ENCODE measurements around the gene DNAJB13. TPM values are rescaled to one million over a fixed set of nuclear protein-coding genes. Genes with fewer than 3 reads are reported as not detected.

DNAJB13 gene
- total RNA-seq, 1 experiment from 2014 or later, result 0.29 TPM

DNA sequence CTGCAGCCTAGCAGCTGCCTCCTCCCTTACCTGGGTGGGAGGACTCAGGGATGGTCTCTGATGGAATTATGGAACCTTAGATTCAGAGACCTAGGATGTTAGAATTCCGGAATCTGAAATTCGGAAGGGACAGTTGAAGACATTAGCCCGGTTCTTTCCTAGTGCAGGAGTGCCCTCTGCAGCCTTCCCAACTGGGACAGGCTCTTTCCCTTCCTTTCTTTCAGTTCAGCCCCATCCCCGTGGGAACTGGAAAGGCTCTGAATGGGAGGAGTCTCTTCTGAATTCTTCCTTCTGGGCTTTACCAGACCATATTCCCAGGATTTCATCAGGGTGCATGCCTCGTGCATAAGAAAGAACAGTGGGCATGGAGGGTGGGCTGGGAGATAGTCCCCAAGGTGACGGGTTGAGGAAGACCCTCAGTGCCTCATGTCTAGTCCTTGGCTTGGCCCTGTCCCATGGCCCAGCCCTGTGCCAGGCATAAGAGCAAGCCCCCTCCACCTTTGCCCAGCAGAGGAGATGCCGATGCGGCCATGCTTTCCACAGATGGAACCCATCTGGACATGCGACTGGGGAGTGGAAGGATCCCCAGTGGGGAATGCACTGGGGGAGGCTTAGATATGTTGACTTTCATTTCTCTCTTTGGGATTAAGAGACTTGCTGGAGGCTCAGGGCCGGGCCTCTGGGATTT is 14.4 kb downstream of the DNAJB13 start:
- Histone ChIP-seq H3K9ac (ENCODE audit: low read length) (no peak overlapping the region), H3K9me3 (ENCODE audit: low read length) (no peaks in the 10 kb centered on the region), H3K27me3 (ENCODE audit: low read length) (no peaks in the 10 kb centered on the region), H2AFZ (ENCODE audit: low read length) (peak overlapping the region; percentile 65), H3K4me3 (ENCODE audit: low read length) (peak overlapping the region; percentile 60), H3K27ac (ENCODE audit: low read length) (no peak overlapping the region), H4K20me1 (ENCODE audit: low read length) (no peaks in the 10 kb centered on the region), H3K36me3 (ENCODE audit: low read depth, low read length) (no peaks in the 10 kb centered on the region), H3K4me1 (ENCODE audit: insufficient read depth, low read length) (peaks cover 7% of the 10 kb centered on the region), H3K4me2 (ENCODE audit: low read length) (peak overlapping the region; percentile 80), H3K9me2 (replicated peaks; ENCODE audit: low read length) (no peaks in the 10 kb centered on the region), H3K79me2 (ENCODE audit: low read length) (no peaks in the 10 kb centered on the region), H3F3A (ENCODE audit: low read length, unreplicated experiment) (no peaks in the 10 kb centered on the region)
- ATAC-seq (peak; percentile 65), DNase-seq (peak; percentile 58)
- intact Hi-C loops (cut with micrococcal nuclease), result loop anchor here (10.0 kb wide), 1 partner anchor 480 kb away; no protein-coding TSS in a partner anchor
- CTCF ChIA-PET, result interaction anchor here (0.5 kb wide), 1 partner anchor 62 kb away, joined by 4 read pairs; no protein-coding TSS in a partner anchor
- TF ChIP-seq, protein P1, sequence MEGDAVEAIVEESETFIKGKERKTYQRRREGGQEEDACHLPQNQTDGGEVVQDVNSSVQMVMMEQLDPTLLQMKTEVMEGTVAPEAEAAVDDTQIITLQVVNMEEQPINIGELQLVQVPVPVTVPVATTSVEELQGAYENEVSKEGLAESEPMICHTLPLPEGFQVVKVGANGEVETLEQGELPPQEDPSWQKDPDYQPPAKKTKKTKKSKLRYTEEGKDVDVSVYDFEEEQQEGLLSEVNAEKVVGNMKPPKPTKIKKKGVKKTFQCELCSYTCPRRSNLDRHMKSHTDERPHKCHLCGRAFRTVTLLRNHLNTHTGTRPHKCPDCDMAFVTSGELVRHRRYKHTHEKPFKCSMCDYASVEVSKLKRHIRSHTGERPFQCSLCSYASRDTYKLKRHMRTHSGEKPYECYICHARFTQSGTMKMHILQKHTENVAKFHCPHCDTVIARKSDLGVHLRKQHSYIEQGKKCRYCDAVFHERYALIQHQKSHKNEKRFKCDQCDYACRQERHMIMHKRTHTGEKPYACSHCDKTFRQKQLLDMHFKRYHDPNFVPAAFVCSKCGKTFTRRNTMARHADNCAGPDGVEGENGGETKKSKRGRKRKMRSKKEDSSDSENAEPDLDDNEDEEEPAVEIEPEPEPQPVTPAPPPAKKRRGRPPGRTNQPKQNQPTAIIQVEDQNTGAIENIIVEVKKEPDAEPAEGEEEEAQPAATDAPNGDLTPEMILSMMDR (conservative IDR thresholded peaks at IDR 0.05; ENCODE audit: low read depth, low read length), result peak; percentile 42; the same call in 1 of the 2 replicates
- no peak for TF ChIP-seq EZH2 (IDR thresholded peaks at IDR 0.05; ENCODE audit: low read length, unreplicated experiment)
- BruUV-seq (replicated peaks), result no TSS peak
- POLR2A ChIA-PET (ENCODE audit: unreplicated experiment), result no interaction called here

DNA sequence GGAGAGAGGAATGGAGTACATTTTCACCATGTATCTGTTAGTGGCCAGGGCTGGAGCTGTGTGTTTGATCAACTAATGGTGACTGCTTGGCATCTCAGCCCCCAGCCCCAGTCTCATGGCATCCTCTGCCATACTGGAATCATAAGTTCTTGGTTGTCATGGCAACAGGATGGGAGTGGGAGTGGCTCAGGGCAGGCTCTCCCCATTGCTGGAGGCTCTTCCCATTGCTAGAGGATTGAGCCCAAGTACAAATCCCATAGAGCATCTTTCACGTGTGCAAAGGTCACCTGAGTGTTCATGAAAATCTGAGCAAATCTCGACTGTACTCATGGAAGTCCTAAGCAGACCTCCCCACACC is 14.9 kb downstream of the DNAJB13 start:
- ChIA-PET CTCF (no interaction called here), POLR2A (ENCODE audit: unreplicated experiment) (no interaction called here)
- BruUV-seq (replicated peaks), result no TSS peak
- Histone ChIP-seq H3K9me2 (replicated peaks; ENCODE audit: low read length) (no peaks in the 10 kb centered on the region), H3K79me2 (ENCODE audit: low read length) (no peaks in the 10 kb centered on the region), H3K36me3 (ENCODE audit: low read depth, low read length) (no peaks in the 10 kb centered on the region), H4K20me1 (ENCODE audit: low read length) (no peaks in the 10 kb centered on the region), H3K27me3 (ENCODE audit: low read length) (no peaks in the 10 kb centered on the region), H3F3A (ENCODE audit: low read length, unreplicated experiment) (no peaks in the 10 kb centered on the region), H3K4me1 (ENCODE audit: insufficient read depth, low read length) (peaks cover 7% of the 10 kb centered on the region), H3K4me3 (ENCODE audit: low read length) (no peak overlapping the region), H3K9ac (ENCODE audit: low read length) (no peak overlapping the region), H3K9me3 (ENCODE audit: low read length) (no peaks in the 10 kb centered on the region), H3K4me2 (ENCODE audit: low read length) (no peak overlapping the region), H2AFZ (ENCODE audit: low read length) (no peak overlapping the region), H3K27ac (ENCODE audit: low read length) (no peak overlapping the region)
- ATAC-seq (no peak), DNase-seq (no peak)
- intact Hi-C loops (cut with micrococcal nuclease), result loop anchor here (10.0 kb wide), 1 partner anchor 479 kb away; no protein-coding TSS in a partner anchor
- TF ChIP-seq EZH2 (IDR thresholded peaks at IDR 0.05; ENCODE audit: low read length, unreplicated experiment) (no peak), EZH2phosphoT487 (IDR thresholded peaks at IDR 0.05; ENCODE audit: borderline replicate concordance, low read length) (no peak)
- TF ChIP-seq, protein P1 (conservative IDR thresholded peaks at IDR 0.05; ENCODE audit: low read depth, low read length), result no peak

DNA sequence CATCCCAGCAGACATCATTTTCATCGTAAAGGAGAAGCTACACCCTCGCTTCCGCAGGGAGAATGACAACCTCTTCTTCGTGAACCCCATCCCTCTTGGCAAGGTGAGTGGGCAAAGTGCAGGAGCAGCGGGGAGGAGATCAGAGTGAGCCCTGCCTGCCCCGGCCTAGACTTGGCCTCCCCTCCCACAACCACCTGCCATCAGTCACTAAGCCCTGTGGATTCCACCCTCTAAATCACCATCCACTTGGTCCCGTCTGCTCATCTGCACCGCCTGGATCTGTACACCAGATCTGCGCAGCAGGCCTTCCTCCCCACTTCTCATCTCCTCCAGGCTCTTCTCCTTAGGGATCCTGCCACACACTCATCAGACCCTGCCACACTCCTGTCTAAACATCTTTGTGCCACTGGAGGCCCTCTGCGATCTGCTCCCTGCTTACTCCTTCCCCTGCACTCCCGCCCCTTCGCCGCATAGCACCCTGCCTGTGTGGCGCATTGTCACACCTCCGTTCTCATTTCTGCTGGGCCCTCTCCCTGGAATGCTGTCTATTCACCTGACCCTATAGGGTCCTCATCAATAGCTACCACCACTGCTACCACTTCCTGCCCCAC is 17.6 kb downstream of the DNAJB13 start:
- H4K20me1 ChIP-seq (ENCODE audit: low read length), result no peaks in the 10 kb centered on the region
- ChIA-PET POLR2A (ENCODE audit: unreplicated experiment) (no interaction called here), CTCF (no interaction called here)
- no TSS peak for BruUV-seq (replicated peaks)
- no peak overlapping the region for H2AFZ ChIP-seq (ENCODE audit: low read length)
- H3K9ac ChIP-seq (ENCODE audit: low read length), result no peak overlapping the region
- H3K27ac ChIP-seq (ENCODE audit: low read length), result no peak overlapping the region
- DNase-seq (no peak), ATAC-seq (no peak)
- no peak overlapping the region for H3K4me2 ChIP-seq (ENCODE audit: low read length)
- H3K36me3 ChIP-seq (ENCODE audit: low read depth, low read length), result no peaks in the 10 kb centered on the region
- no peaks in the 10 kb centered on the region for H3K9me3 ChIP-seq (ENCODE audit: low read length)
- H3K4me3 ChIP-seq (ENCODE audit: low read length), result no peak overlapping the region
- no peaks in the 10 kb centered on the region for H3K79me2 ChIP-seq (ENCODE audit: low read length)
- no peaks in the 10 kb centered on the region for H3F3A ChIP-seq (ENCODE audit: low read length, unreplicated experiment)
- no peaks in the 10 kb centered on the region for H3K9me2 ChIP-seq (replicated peaks; ENCODE audit: low read length)
- peaks cover 7% of the 10 kb centered on the region for H3K4me1 ChIP-seq (ENCODE audit: insufficient read depth, low read length)
- H3K27me3 ChIP-seq (ENCODE audit: low read length), result no peaks in the 10 kb centered on the region
- TF ChIP-seq EZH2 (IDR thresholded peaks at IDR 0.05; ENCODE audit: low read length, unreplicated experiment), result no peak
- no peak for TF ChIP-seq EZH2phosphoT487 (IDR thresholded peaks at IDR 0.05; ENCODE audit: borderline replicate concordance, low read length)
- TF ChIP-seq, protein P1 (conservative IDR thresholded peaks at IDR 0.05; ENCODE audit: low read depth, low read length), result no peak
- intact Hi-C loops (cut with micrococcal nuclease), result loop anchor here (10.0 kb wide), 1 partner anchor 476 kb away; no protein-coding TSS in a partner anchor

Data from PC-3 (cell line).